Keratinocyte (primary cell): ENCODE measurements around the gene NYNRIN.

Experiments
- CTCF ChIP-seq, 3 experiments: IDR thresholded peaks in 1 of 3; conservative IDR thresholded peaks in 1 of 3; optimal IDR thresholded peaks in 1 of 3; 2 replicates in 2 of 3; 3 replicates in 1 of 3; pipeline versions ENCODE3 to v1.5.1; 2011; ENCODE audit warnings: low read length in 3 of 3, mild to moderate bottlenecking in 3 of 3, moderate library complexity in 2 of 3, control low read depth in 1 of 3, inconsistent platforms in 1 of 3; ENCODE audit not compliant: insufficient read depth in 2 of 3; ENCODE audit errors: extremely low read depth in 1 of 3
- EZH2 ChIP-seq: IDR thresholded peaks from one replicate; pipeline ENCODE4 v1.6.1; 2012; ENCODE audit warnings: inconsistent platforms, mild to moderate bottlenecking, low read length, moderate library complexity

DNA sequence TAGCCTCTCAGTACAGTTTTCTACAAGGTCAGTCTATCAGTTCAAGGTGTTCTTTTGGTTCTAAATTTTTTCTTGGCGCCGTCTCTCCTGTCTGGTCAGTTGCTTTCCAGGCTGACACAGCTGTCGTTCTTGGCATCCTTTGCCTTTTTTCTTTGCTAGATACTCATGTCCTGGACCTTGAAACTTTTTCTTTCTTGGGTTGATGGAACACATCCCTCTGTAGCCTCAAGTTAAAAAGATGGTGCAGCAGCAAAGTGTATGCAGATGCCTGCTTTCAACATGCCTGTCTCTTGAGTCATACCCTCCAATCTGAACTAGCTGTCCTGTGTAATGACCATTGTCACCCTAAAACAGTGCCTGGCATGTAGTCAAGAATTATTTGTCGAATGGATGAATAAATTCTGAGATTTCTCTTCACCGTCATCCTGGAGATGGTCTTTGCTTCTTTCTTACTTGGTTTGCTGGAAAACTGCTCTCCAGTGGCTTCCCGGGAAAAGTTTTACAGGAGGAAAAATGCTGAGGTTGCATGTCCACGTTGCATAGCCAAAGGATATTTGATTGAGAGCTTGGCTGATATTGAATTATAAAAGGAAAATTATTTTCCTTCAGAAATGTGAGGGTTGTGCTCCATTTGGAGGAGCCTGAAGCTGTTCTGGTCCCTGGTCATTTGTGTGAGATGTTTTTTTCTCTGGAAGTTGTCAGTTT, 4.6 kb downstream of the NYNRIN start:
- no peak for TF ChIP-seq CTCF (optimal IDR thresholded peaks at IDR 0.05 in 1 of 3, IDR thresholded peaks at IDR 0.05 in 1 of 3, conservative IDR thresholded peaks at IDR 0.05 in 1 of 3; ENCODE audit: extremely low read depth in 1 of 3, insufficient read depth in 2 of 3, low read length in 3 of 3)
- no peak for TF ChIP-seq EZH2
